Retinal pigment epithelial cell (primary cell): ENCODE results near the gene NGDN.
A peak's percentile ranks its signal among the peaks of the same experiment; 100 is the strongest.

Source experiments
- DNase-seq: peaks from one replicate; pipeline ENCODE4 v3.0.0-alpha.2; 2010; ENCODE audit warnings: low read depth
- H3K4me3 ChIP-seq: 2 replicates; pipeline ENCODE4 v1.5.1; 2011; ENCODE audit warnings: mild to moderate bottlenecking, low read length, control low read depth, moderate library complexity
- TF ChIP-seq, protein P1 (sequence below): conservative IDR thresholded peaks from 2 replicates; pipeline ENCODE4 v1.5.1; 2011; ENCODE audit warnings: low read depth, low read length, control low read depth, inconsistent platforms

The NGDN gene

GRCh38 chr14:23478109-23478759 is 8.7 kb downstream of the NGDN start:
- DNase-seq = peak; percentile 26
- H3K4me3 ChIP-seq = no peak overlapping the region
- TF ChIP-seq, protein P1, sequence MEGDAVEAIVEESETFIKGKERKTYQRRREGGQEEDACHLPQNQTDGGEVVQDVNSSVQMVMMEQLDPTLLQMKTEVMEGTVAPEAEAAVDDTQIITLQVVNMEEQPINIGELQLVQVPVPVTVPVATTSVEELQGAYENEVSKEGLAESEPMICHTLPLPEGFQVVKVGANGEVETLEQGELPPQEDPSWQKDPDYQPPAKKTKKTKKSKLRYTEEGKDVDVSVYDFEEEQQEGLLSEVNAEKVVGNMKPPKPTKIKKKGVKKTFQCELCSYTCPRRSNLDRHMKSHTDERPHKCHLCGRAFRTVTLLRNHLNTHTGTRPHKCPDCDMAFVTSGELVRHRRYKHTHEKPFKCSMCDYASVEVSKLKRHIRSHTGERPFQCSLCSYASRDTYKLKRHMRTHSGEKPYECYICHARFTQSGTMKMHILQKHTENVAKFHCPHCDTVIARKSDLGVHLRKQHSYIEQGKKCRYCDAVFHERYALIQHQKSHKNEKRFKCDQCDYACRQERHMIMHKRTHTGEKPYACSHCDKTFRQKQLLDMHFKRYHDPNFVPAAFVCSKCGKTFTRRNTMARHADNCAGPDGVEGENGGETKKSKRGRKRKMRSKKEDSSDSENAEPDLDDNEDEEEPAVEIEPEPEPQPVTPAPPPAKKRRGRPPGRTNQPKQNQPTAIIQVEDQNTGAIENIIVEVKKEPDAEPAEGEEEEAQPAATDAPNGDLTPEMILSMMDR = peak; percentile 72

- TF ChIP-seq, protein P1 = no peak
Measured at GRCh38 chr14:23481362-23481970, 12.0 kb downstream of the NGDN start.

DNA sequence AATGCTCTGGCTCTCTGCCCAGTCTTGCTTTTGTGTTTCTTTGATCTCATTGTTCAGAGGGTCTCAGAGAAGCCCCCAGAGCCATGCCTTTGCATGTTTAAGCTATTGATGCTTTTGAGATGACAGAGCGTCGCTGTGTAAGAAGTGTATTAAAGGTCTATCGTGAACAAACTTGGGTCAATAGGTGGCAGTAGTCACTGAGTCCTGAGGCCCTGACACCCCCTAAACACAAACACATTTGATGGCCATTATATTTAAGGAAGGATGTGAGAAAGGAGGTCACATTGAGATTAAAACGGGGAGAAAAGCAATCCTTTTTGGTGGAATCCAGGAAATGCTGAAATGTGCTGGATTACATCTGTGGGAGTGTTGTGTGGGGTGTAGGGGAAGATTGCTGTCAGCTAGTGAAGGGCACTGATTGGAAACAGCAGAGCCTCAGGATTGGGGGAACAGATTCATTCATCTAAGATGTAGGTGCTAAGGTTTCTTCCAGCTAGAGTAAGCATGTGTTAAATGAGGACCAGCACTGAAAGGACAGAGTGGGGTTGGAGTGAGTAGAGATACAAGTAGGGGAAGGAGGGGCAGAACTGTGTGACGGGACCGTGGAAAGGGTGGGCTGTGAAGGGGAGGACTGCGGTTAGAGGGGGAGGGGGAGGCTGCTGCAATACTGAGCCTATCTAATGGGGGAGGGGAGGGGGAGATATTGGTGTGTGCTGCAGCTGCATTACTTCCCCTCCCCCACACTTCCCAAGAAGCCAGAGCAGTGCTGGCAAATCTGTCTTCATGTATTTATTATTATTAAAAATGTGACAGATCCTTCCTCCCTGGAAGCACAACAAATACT is 12.7 kb downstream of the NGDN start:
- DNase-seq = no peak
- no peak overlapping the region for H3K4me3 ChIP-seq
- TF ChIP-seq, protein P1 = no peak

More at GRCh38 chr14:23481362-23481970, 12.0 kb downstream of the NGDN start:
- H3K4me3 ChIP-seq = no peak overlapping the region
- no peak for DNase-seq

- DNase-seq = no peak
- H3K4me3 ChIP-seq = no peak overlapping the region
- TF ChIP-seq, protein P1 = no peak
Measured at GRCh38 chr14:23482823-23483148, 13.3 kb downstream of the NGDN start.

DNA sequence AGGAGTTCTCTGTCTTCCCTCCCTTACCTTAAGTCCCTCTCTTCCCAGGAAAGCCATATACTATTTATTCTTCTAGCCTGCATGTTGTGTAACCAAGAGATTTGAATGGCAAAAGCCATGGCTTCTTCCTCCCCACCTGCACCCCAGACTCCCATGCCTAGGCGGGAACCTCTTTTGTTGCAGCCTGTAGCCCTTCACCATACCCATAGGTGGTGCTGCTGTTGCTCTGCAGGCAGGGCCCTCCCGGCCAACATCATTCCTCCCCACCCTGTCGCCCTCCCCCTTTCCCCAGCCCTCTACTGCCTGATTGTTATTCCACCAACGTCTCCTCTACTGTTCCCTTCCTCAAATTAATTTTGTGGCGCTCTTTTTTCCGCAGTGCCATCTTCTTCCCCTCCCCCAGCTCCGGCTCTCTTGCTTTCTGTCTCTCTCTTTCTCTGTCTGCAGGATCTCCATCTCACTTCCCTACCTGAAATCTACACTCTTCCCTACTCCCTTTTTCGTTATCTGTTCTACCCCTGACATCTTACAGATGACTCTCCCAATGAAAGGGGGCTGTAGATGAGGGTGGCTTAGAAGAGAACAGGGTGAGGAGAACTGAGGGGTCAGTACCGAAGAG is 13.8 kb downstream of the NGDN start:
- TF ChIP-seq, protein P1 = peak; percentile 62
- H3K4me3 ChIP-seq = no peak overlapping the region
- no peak for DNase-seq

- TF ChIP-seq, protein P1 = no peak
- no peak for DNase-seq
- H3K4me3 ChIP-seq = no peak overlapping the region
Measured at GRCh38 chr14:23485326-23485725, 15.8 kb downstream of the NGDN start.
